22Rv1 (cell line): ENCODE measurements around the gene SH2B2.

Experiments
- CTCF ChIP-seq: fragments of 450-650 bp; IDR thresholded peaks from 2 replicates; pipeline ENCODE4 v1.5.1; 2017; ENCODE audit warnings: mild to moderate bottlenecking
- ZFX ChIP-seq: fragments of 450-650 bp; IDR thresholded peaks from 2 replicates; pipeline ENCODE4 v1.6.1; 2017; ENCODE audit warnings: antibody characterized with exemption, borderline replicate concordance

- no peak for TF ChIP-seq CTCF
- TF ChIP-seq ZFX: no peak
Measured at GRCh38 chr7:102297487-102298218, 11.0 kb downstream of the SH2B2 start.
